GM19193 (cell line): Measurements from ENCODE around the gene FOXJ3.

Source experiments
- POLR2A ChIP-seq: IDR thresholded peaks from 4 replicates; pipeline ENCODE4 v1.6.1; 2011; ENCODE audit not compliant: insufficient read depth, insufficient read length; ENCODE audit errors: extremely low read depth

Gene FOXJ3

GRCh38 chr1:42176902-42177519 is 158.0 kb downstream of the FOXJ3 start:
- no peak for TF ChIP-seq POLR2A

- no peak for TF ChIP-seq POLR2A
Measured at GRCh38 chr1:42175314-42176054, 159.6 kb downstream of the FOXJ3 start.

- no peak for TF ChIP-seq POLR2A
Measured at GRCh38 chr1:42173961-42174735, 160.9 kb downstream of the FOXJ3 start.

GRCh38 chr1:42173155-42173933 is 161.7 kb downstream of the FOXJ3 start:
- TF ChIP-seq POLR2A, result no peak

- TF ChIP-seq POLR2A, result no peak
Measured at GRCh38 chr1:42172381-42173133, 162.5 kb downstream of the FOXJ3 start.

- no peak for TF ChIP-seq POLR2A
Measured at GRCh38 chr1:42171679-42172266, 163.3 kb downstream of the FOXJ3 start.

- TF ChIP-seq POLR2A, result no peak
Measured at GRCh38 chr1:42170779-42171621, 164.0 kb downstream of the FOXJ3 start.

GRCh38 chr1:42168763-42169162 is 166.3 kb downstream of the FOXJ3 start:
- no peak for TF ChIP-seq POLR2A

- TF ChIP-seq POLR2A, result no peak
Measured at GRCh38 chr1:42168391-42168670, 166.7 kb downstream of the FOXJ3 start.

- no peak for TF ChIP-seq POLR2A
Measured at GRCh38 chr1:42167611-42168390, 167.2 kb downstream of the FOXJ3 start.

GRCh38 chr1:42165511-42166210 is 169.4 kb downstream of the FOXJ3 start:
- TF ChIP-seq POLR2A, result no peak
